Trophoblast cell (in vitro differentiated cells and primary cell): ENCODE data around the gene TAF4.

Source experiments
- DNase-seq, 2 donors: peaks; one replicate each; pipeline ENCODE4 v3.0.0-alpha.2; 2016
- H2AFZ ChIP-seq: 2 replicates; pipeline ENCODE4 v1.6.1; 2013; ENCODE audit warnings: low read length, moderate library complexity, mild to moderate bottlenecking; ENCODE audit not compliant: insufficient read depth, poor library complexity
- H2AK5ac ChIP-seq: 2 replicates; pipeline ENCODE4 v1.6.1; 2013; ENCODE audit warnings: mild to moderate bottlenecking, low read length
- H2BK120ac ChIP-seq: 2 replicates; pipeline ENCODE4 v1.6.1; 2013; ENCODE audit warnings: low read length, mild to moderate bottlenecking, moderate library complexity; ENCODE audit not compliant: insufficient read depth, poor library complexity
- H2BK12ac ChIP-seq: 2 replicates; pipeline ENCODE4 v1.6.1; 2013; ENCODE audit warnings: mild to moderate bottlenecking, low read length, moderate library complexity
- H2BK5ac ChIP-seq: 2 replicates; pipeline ENCODE4 v1.6.1; 2013; ENCODE audit warnings: low read length, low read depth, moderate library complexity, mild to moderate bottlenecking; ENCODE audit not compliant: poor library complexity
- H3K14ac ChIP-seq: 2 replicates; pipeline ENCODE4 v1.6.1; 2013; ENCODE audit warnings: mild to moderate bottlenecking, low read length
- H3K18ac ChIP-seq: 2 replicates; pipeline ENCODE4 v1.6.1; 2013; ENCODE audit warnings: mild to moderate bottlenecking, low read length
- H3K23ac ChIP-seq: 2 replicates; pipeline ENCODE4 v1.6.1; 2013; ENCODE audit warnings: low read length
- H3K27ac ChIP-seq: 2 replicates; pipeline ENCODE4 v1.5.1; 2013; ENCODE audit warnings: low read depth, mild to moderate bottlenecking, inconsistent platforms, low read length, moderate library complexity
- H3K27me3 ChIP-seq: 2 replicates; pipeline ENCODE4 v1.6.1; 2013; ENCODE audit warnings: inconsistent platforms, mild to moderate bottlenecking, low read length, moderate library complexity; ENCODE audit not compliant: insufficient read depth
- H3K36me3 ChIP-seq, 2 experiments: 1 replicate in 1 of 2; 2 replicates in 1 of 2; pipeline ENCODE4 v1.6.1; 2013; ENCODE audit warnings: low read length in 2 of 2, mild to moderate bottlenecking in 2 of 2, moderate library complexity in 1 of 2; ENCODE audit not compliant: insufficient read depth in 2 of 2, control insufficient read depth in 1 of 2
- H3K4ac ChIP-seq: 2 replicates; pipeline ENCODE4 v1.6.1; 2013; ENCODE audit warnings: low read depth, mild to moderate bottlenecking, low read length, moderate library complexity
- H3K4me1 ChIP-seq, 2 experiments: 1 replicate in 1 of 2; 2 replicates in 1 of 2; pipeline ENCODE4 v1.6.1; 2013; ENCODE audit warnings: low read length in 2 of 2, mild to moderate bottlenecking in 2 of 2, moderate library complexity in 1 of 2; ENCODE audit not compliant: insufficient read depth in 2 of 2, control insufficient read depth in 1 of 2
- H3K4me2 ChIP-seq: 2 replicates; pipeline ENCODE4 v1.6.1; 2013; ENCODE audit warnings: inconsistent platforms, mild to moderate bottlenecking, low read length, moderate library complexity
- H3K4me3 ChIP-seq: 2 replicates; pipeline ENCODE4 v1.5.1; 2013; ENCODE audit warnings: mild to moderate bottlenecking, low read depth, low read length, inconsistent platforms
- H3K79me1 ChIP-seq: one replicate; pipeline ENCODE4 v1.6.1; 2013; ENCODE audit warnings: low read length
- H3K79me2 ChIP-seq: 2 replicates; pipeline ENCODE4 v1.6.1; 2013; ENCODE audit warnings: low read length, mild to moderate bottlenecking; ENCODE audit not compliant: control insufficient read depth, insufficient read depth, poor library complexity
- H3K9ac ChIP-seq: 2 replicates; pipeline ENCODE4 v1.6.1; 2013; ENCODE audit warnings: mild to moderate bottlenecking, low read length
- H3K9me3 ChIP-seq: 2 replicates; pipeline ENCODE4 v1.6.1; 2013; ENCODE audit warnings: low read depth, mild to moderate bottlenecking, control low read depth, inconsistent platforms, low read length; ENCODE audit not compliant: insufficient read depth
- H4K12ac ChIP-seq: 2 replicates; pipeline ENCODE4 v1.6.1; 2013; ENCODE audit warnings: low read depth, mild to moderate bottlenecking, low read length, moderate library complexity
- H4K8ac ChIP-seq: 2 replicates; pipeline ENCODE4 v1.6.1; 2013; ENCODE audit warnings: low read depth, mild to moderate bottlenecking, low read length, moderate library complexity
- H4K91ac ChIP-seq: one replicate; pipeline ENCODE4 v1.6.1; 2013; ENCODE audit warnings: low read depth, mild to moderate bottlenecking, low read length, moderate library complexity
- WGBS: extraction: QIAGEN DNeasy Blood & Tissue Kit; methylation state at CpG from one replicate; pipeline ENCODE4 v1.1.7; 2013; ENCODE audit warnings: missing lambda C conversion rate; ENCODE audit not compliant: insufficient read length, insufficient coverage; ENCODE audit errors: extremely low coverage; 5-methylcytosine and 5-hydroxymethylcytosine counted together

TAF4 gene

DNA sequence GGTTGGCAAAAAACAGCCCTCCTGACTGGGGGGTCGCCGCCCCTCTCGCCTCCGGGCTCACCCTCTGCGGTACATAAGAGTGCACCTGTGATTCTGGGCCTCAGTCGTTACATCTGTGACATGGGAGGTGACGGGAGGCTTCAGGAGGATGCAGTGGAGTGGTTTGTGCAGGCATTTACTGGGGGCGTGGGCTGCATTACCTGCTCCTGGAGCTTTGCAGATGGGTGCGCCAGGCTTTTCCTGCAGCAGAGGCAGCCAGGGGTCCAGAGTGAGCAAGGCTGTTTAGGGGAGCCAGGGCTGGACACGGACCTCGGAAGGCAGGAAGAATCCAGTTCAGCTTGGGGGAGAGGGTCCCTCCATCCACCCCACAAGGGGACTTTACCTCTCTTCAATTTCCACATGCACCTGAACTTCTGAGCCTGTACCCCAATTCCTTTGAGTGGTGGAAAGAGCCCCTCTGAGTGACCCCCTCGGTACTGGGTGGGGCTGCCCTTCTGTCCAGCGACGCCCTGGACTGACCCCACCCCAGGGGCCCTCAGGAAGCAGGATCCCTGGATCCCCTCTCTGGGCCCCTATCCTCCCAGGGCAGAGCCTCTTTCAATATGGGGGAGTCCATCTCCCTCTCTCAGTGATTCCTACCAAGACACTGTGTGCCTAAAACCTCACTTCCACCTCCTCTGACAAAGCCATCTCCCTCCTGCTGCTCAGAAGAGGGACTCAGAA lies 134.0 kb downstream of the TAF4 start:
- Histone ChIP-seq H2BK120ac (no peak overlapping the region), H2AK5ac (no peak overlapping the region), H3K27ac (no peak overlapping the region), H3K4me1 (no peaks in the 10 kb centered on the region), H3K14ac (no peak overlapping the region), H3K4me3 (no peak overlapping the region), H3K18ac (no peak overlapping the region), H2AFZ (no peak overlapping the region), H3K23ac (no peak overlapping the region), H3K4me2 (no peak overlapping the region), H2BK5ac (no peak overlapping the region), H3K9ac (no peak overlapping the region), H3K27me3 (no peaks in the 10 kb centered on the region), H3K4ac (no peak overlapping the region), H4K91ac (no peak overlapping the region), H4K12ac (no peak overlapping the region), H2BK12ac (no peak overlapping the region), H3K9me3 (peaks cover 16% of the 10 kb centered on the region), H3K79me2 (no peaks in the 10 kb centered on the region), H3K79me1 (no peaks in the 10 kb centered on the region), H3K36me3 (no peaks in the 10 kb centered on the region), H4K8ac (no peak overlapping the region)
- WGBS, result no CpG with 5 or more reads among the region's 14 CpGs
- no peak for DNase-seq

DNA sequence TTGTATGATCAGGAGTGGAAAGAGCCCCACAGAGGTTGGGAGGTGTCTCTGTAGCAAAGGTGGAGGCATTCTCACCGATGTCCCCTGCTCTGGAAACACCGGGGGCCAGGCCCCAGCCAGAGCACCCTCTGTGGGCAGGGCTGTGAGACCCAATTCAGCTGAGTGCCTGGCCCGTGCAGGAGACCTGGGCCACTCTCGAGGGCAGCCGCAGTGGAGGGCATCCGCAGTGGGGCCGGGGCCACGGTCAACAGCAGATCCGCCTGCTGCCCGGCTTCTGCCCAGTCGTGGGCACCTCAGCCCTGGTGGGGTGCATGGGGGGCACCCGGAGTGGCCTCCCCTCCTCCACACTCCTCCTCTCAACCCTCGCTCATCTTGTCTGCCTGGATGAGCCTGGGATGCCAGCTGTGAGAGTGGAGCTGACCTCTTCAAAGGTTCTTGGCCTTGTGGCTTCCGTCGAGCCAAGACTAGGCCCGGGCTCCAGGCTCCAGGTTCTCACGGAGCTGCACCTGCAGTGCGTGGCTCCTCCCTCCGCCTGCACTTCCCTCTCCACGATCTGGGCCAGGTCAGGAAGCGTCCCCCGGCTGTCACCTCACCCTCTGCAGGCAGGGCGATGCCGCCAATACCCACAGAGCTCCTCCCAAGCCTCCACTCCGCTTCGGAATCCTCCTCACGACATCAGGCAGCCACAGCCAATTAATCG lies 134.8 kb downstream of the TAF4 start:
- H3K27ac ChIP-seq, result no peak overlapping the region
- H3K36me3 ChIP-seq, result no peaks in the 10 kb centered on the region
- H3K79me1 ChIP-seq, result no peaks in the 10 kb centered on the region
- no peak overlapping the region for H2AFZ ChIP-seq
- H3K18ac ChIP-seq, result no peak overlapping the region
- H4K91ac ChIP-seq, result no peak overlapping the region
- no peak overlapping the region for H4K12ac ChIP-seq
- peaks cover 19% of the 10 kb centered on the region for H3K9me3 ChIP-seq
- H3K79me2 ChIP-seq, result no peaks in the 10 kb centered on the region
- H3K9ac ChIP-seq, result no peak overlapping the region
- H4K8ac ChIP-seq, result no peak overlapping the region
- no peak overlapping the region for H2BK12ac ChIP-seq
- no peaks in the 10 kb centered on the region for H3K4me1 ChIP-seq
- no peak overlapping the region for H3K4me2 ChIP-seq
- no peak overlapping the region for H3K14ac ChIP-seq
- no peak overlapping the region for H2BK120ac ChIP-seq
- no peak for DNase-seq
- no peak overlapping the region for H2BK5ac ChIP-seq
- WGBS, result no CpG with 5 or more reads among the region's 28 CpGs
- H3K23ac ChIP-seq, result no peak overlapping the region
- no peaks in the 10 kb centered on the region for H3K27me3 ChIP-seq
- H2AK5ac ChIP-seq, result no peak overlapping the region
- H3K4ac ChIP-seq, result no peak overlapping the region
- H3K4me3 ChIP-seq, result no peak overlapping the region

DNA sequence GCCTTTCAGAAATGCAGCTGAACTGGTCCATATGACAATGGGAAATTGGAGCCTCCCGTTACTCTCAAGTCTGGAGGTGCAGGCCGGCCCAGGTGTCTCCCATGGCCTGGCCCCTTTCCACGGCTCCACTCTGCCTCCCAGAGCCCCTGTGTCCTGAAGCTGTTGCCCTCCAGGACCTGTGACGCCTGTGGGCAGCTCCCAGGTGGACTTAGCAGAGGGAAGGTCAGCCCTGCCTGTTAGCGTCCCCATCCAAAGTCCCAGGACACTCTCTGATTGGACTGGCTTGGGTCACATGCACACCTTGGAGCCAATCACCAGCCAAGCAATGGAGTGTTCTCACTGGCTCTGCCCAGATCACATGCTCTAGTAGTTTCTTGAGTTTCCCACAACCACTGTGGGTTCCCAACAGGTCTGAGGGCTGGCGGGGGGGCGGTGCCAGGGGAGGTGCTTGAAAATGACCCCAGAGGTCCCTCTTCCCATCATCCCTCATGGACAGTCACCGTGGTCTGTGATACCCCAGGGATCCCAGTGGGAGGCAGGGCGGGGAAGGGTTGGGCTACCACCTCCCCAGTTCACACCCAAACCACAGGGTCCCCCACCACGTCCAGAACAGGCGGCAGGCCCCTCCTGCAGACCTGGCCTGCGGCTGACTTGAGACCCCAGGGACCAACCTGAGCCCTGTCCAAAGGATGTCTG lies 135.6 kb downstream of the TAF4 start:
- H2BK5ac ChIP-seq, result no peak overlapping the region
- H4K12ac ChIP-seq, result no peak overlapping the region
- no peak overlapping the region for H2AFZ ChIP-seq
- no peak overlapping the region for H3K9ac ChIP-seq
- DNase-seq, result no peak
- no peak overlapping the region for H3K23ac ChIP-seq
- H3K27me3 ChIP-seq, result no peaks in the 10 kb centered on the region
- no peak overlapping the region for H3K4ac ChIP-seq
- H3K79me1 ChIP-seq, result no peaks in the 10 kb centered on the region
- no peak overlapping the region for H2BK12ac ChIP-seq
- no peak overlapping the region for H3K4me2 ChIP-seq
- H3K79me2 ChIP-seq, result no peaks in the 10 kb centered on the region
- H3K9me3 ChIP-seq, result peaks cover 19% of the 10 kb centered on the region
- H3K14ac ChIP-seq, result no peak overlapping the region
- no peak overlapping the region for H4K91ac ChIP-seq
- H4K8ac ChIP-seq, result no peak overlapping the region
- H3K4me3 ChIP-seq, result no peak overlapping the region
- no peak overlapping the region for H3K18ac ChIP-seq
- no CpG with 5 or more reads among the region's 12 CpGs for WGBS
- H3K4me1 ChIP-seq, result no peaks in the 10 kb centered on the region
- no peak overlapping the region for H3K27ac ChIP-seq
- H3K36me3 ChIP-seq, result no peaks in the 10 kb centered on the region
- no peak overlapping the region for H2BK120ac ChIP-seq
- no peak overlapping the region for H2AK5ac ChIP-seq

DNA sequence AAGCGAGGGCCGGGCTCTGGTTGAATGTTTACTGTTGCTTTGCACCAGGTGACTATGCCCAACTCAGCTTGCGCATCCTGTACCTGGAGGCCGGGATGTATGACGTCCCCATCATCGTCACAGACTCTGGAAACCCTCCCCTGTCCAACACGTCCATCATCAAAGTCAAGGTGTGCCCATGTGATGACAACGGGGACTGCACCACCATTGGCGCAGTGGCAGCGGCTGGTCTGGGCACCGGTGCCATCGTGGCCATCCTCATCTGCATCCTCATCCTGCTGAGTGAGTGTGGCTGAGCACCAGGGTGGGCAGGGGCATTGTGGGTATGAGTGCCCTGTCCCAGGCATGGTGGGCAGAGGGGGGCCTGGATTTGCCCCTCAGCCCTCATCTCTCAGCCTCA lies 136.1 kb downstream of the TAF4 start:
- no peak overlapping the region for H3K4me2 ChIP-seq
- H4K8ac ChIP-seq, result no peak overlapping the region
- no peak overlapping the region for H3K18ac ChIP-seq
- H2AFZ ChIP-seq, result no peak overlapping the region
- no peak overlapping the region for H2BK120ac ChIP-seq
- DNase-seq, result no peak
- H3K4me3 ChIP-seq, result peak overlapping the region; percentile 2
- WGBS, result no CpG with 5 or more reads among the region's 12 CpGs
- no peak overlapping the region for H2BK5ac ChIP-seq
- no peak overlapping the region for H4K12ac ChIP-seq
- no peaks in the 10 kb centered on the region for H3K36me3 ChIP-seq
- H3K27ac ChIP-seq, result no peak overlapping the region
- no peak overlapping the region for H2BK12ac ChIP-seq
- H4K91ac ChIP-seq, result no peak overlapping the region
- no peak overlapping the region for H3K4ac ChIP-seq
- H3K9me3 ChIP-seq, result peaks cover 19% of the 10 kb centered on the region
- H3K79me1 ChIP-seq, result no peaks in the 10 kb centered on the region
- H3K27me3 ChIP-seq, result no peaks in the 10 kb centered on the region
- no peak overlapping the region for H2AK5ac ChIP-seq
- H3K23ac ChIP-seq, result no peak overlapping the region
- H3K4me1 ChIP-seq, result no peaks in the 10 kb centered on the region
- no peak overlapping the region for H3K9ac ChIP-seq
- H3K14ac ChIP-seq, result no peak overlapping the region
- H3K79me2 ChIP-seq, result no peaks in the 10 kb centered on the region
